K562 (cell line): ENCODE measurements around the gene APC2.

Source experiments
- CEBPB ChIP-seq: fragments of 450-650 bp; IDR thresholded peaks from 2 replicates; pipeline ENCODE4 v1.6.1; 2016; ENCODE audit warnings: missing genetic modification characterization, missing compliant biosample characterization
- CEBPG ChIP-seq, 3 experiments: fragments of 200-800 bp in 1 of 3; sonication (Bioruptor generic) in 1 of 3; sonication (generic) in 1 of 3; formaldehyde crosslinking in 1 of 3; IDR thresholded peaks in 2 of 3; conservative IDR thresholded peaks in 1 of 3; 2 replicates each; pipeline versions ENCODE4 v1.6.1 to v1.8.0; 2016 to 2022; ENCODE audit warnings: missing compliant biosample characterization in 2 of 3, missing genetic modification characterization in 2 of 3, mild to moderate bottlenecking in 1 of 3, missing genetic modification reagents in 1 of 3
- POLR2AphosphoS5 ChIP-seq: IDR thresholded peaks from 2 replicates; pipeline ENCODE4 v1.6.1; 2011; ENCODE audit warnings: mild to moderate bottlenecking, low read depth, low read length, moderate library complexity; ENCODE audit not compliant: control insufficient read depth, insufficient read depth
- RBM22 ChIP-seq: fragments of 200-400 bp; formaldehyde crosslinking; IDR thresholded peaks from 2 replicates; pipeline ENCODE4 v1.6.1; 2018; ENCODE audit warnings: low read length, low read depth; ENCODE audit not compliant: poor library complexity, severe bottlenecking
- ZC3H4 ChIP-seq: sonication (generic); formaldehyde crosslinking; IDR thresholded peaks from 2 replicates; pipeline ENCODE4 v1.9.0; 2021; ENCODE audit warnings: missing genetic modification reagents, borderline replicate concordance
- TF ChIP-seq, protein P1 (sequence below), 3 experiments: IDR thresholded peaks in 2 of 3; conservative IDR thresholded peaks in 1 of 3; 2 replicates each; pipeline ENCODE4 v1.5.1; 2011 to 2012; ENCODE audit warnings: low read length in 3 of 3, mild to moderate bottlenecking in 3 of 3, control low read depth in 2 of 3, improper control_type of control experiment in 1 of 3, inconsistent platforms in 1 of 3, low read depth in 1 of 3, mixed read lengths in 1 of 3, moderate library complexity in 1 of 3; ENCODE audit not compliant: insufficient read depth in 2 of 3

DNA sequence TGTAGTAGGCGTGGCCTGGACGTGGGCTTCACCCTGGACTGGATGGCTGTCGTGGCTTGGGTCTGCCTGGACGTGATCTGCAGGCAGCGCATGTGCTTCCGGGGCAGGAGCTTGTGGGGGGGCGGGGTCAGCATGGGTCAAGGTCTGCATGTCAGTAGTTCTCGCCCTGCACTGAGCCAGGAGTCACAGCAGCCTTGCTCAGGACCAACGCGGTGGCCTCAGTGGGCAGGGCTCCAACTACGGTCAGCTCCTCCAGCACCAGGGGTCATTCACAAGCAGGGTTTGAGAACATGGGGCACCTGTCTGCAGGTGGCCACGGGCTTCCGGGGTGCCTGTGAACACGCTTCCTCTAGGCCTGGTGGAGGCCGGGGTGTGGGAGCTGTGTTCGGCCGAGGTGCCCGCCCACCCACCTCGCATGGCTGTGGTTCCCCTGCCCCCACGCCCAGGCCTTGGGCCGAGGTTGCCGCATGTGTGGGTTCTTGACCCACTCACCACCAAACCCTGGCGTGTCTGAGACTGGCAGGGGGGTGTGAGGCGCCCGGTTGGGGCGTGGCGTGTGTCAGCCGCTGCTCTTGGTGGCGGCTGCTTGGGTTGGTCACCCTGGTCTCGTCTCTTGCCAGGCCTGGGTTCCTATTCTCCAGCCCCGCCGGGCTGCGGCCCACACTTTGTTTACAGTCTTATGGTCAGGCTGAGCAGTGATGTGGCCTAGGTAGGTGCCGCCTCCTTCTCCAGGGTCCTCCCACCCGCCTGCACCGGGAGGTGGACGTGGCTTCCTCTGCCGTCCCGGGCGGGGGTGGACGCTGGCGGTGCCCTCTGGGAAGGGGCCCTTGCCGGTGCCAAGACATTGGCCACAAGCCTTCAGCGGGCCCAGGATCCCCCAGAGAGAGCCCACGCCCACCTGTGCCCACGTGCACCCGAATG is 16.5 kb upstream of the APC2 start:
- TF ChIP-seq CEBPG (CRISPR knock-in tag; IDR thresholded peaks at IDR 0.05) (no peak), CEBPG (tag; conservative IDR thresholded peaks at IDR 0.05 in 1 of 2, IDR thresholded peaks at IDR 0.05 in 1 of 2) (no peak), POLR2AphosphoS5 (no peak), ZC3H4 (CRISPR knock-in tag) (no peak), RBM22 (no peak), CEBPB (tag) (no peak)
- TF ChIP-seq, protein P1, sequence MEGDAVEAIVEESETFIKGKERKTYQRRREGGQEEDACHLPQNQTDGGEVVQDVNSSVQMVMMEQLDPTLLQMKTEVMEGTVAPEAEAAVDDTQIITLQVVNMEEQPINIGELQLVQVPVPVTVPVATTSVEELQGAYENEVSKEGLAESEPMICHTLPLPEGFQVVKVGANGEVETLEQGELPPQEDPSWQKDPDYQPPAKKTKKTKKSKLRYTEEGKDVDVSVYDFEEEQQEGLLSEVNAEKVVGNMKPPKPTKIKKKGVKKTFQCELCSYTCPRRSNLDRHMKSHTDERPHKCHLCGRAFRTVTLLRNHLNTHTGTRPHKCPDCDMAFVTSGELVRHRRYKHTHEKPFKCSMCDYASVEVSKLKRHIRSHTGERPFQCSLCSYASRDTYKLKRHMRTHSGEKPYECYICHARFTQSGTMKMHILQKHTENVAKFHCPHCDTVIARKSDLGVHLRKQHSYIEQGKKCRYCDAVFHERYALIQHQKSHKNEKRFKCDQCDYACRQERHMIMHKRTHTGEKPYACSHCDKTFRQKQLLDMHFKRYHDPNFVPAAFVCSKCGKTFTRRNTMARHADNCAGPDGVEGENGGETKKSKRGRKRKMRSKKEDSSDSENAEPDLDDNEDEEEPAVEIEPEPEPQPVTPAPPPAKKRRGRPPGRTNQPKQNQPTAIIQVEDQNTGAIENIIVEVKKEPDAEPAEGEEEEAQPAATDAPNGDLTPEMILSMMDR (IDR thresholded peaks at IDR 0.05 in 2 of 3, conservative IDR thresholded peaks at IDR 0.05 in 1 of 3; ENCODE audit: insufficient read depth in 2 of 3, low read depth in 1 of 3, low read length in 3 of 3) = no peak
